Upper lobe of left lung (tissue), 6 donors: ENCODE measurements around the gene FOXR1. TPM values are rescaled to one million over a fixed set of nuclear protein-coding genes. Genes with fewer than 3 reads are reported as not detected.

ENCODE experiments used
- ATAC-seq, 2 donors: fragments of 200-7000 bp; cut with Tn5 transposase; one replicate each; pipeline ENCODE4 v1.9.1; 2022; ENCODE audit warnings: mild to moderate bottlenecking in 2 of 2, moderate library complexity in 2 of 2; ENCODE audit not compliant: low FRiP score in 2 of 2
- DNase-seq, 2 donors: peaks; one replicate each; pipeline ENCODE4 v3.0.0-alpha.2; 2019 to 2020
- H3K27ac ChIP-seq, 4 donors: fragments of 200-600 bp; sonication (generic); one replicate each; pipeline ENCODE4 v1.5.1; 2016 to 2019
- H3K27me3 ChIP-seq, 4 donors: fragments of 200-600 bp; sonication (generic); one replicate each; pipeline ENCODE4 v1.5.1; 2017 to 2019
- H3K36me3 ChIP-seq, 4 donors: fragments of 200-600 bp; sonication (generic); one replicate each; pipeline ENCODE4 v1.5.1; 2016 to 2019
- H3K4me1 ChIP-seq, 4 donors: fragments of 200-600 bp; sonication (generic); one replicate each; pipeline ENCODE4 v1.5.1; 2018 to 2019
- H3K4me3 ChIP-seq, 4 donors: fragments of 200-600 bp; sonication (generic); one replicate each; pipeline ENCODE4 v1.5.1; 2017 to 2019; ENCODE audit warnings: mild to moderate bottlenecking in 2 of 4, moderate library complexity in 1 of 4
- H3K9me3 ChIP-seq, 4 donors: fragments of 200-600 bp; sonication (generic); one replicate each; pipeline ENCODE4 v1.5.1; 2018 to 2019
- EP300 ChIP-seq, 4 donors: sonication (generic); formaldehyde crosslinking; IDR thresholded peaks; one replicate each; pipeline ENCODE4 v1.5.1; 2017; ENCODE audit warnings: antibody characterized with exemption in 4 of 4, control low read depth in 2 of 4
- POLR2A ChIP-seq, 4 donors: fragments of 450-650 bp; IDR thresholded peaks; one replicate each; pipeline ENCODE4 v1.5.1; 2016 to 2017; ENCODE audit warnings: antibody characterized with exemption in 4 of 4, mild to moderate bottlenecking in 2 of 4
- POLR2AphosphoS5 ChIP-seq, 2 donors: sonication (generic); formaldehyde crosslinking; IDR thresholded peaks; one replicate each; pipeline ENCODE4 v1.5.1; 2017; ENCODE audit warnings: antibody characterized with exemption in 2 of 2
- WGBS, 2 donors: methylation state at CpG; one replicate each; pipeline ENCODE4 v1.1.5; 2017 to 2018; 5-methylcytosine and 5-hydroxymethylcytosine counted together
- total RNA-seq, 6 donors: library from RNA; depleted of rRNA in 4 of 6; stranded (reverse); fragments of >200 nt in 4 of 6; gene quantifications; one replicate each; pipeline versions ENCODE4 v1.1.0 to v1.2.1, GENCODE V29; 2016 to 2021
- TF ChIP-seq, protein P1 (sequence below), 6 experiments: fragments of 450-650 bp in 4 of 6; fragments of 200-600 bp in 2 of 6; sonication (generic) in 2 of 6; IDR thresholded peaks; one replicate each; pipeline ENCODE4 v1.5.1; 2016 to 2019; ENCODE audit warnings: antibody characterized with exemption in 6 of 6
- donor health status: DM: no; HTN: no; CAD: no; lungs with moderate emphysema.
- donor health status: DM: no; HTN: yes; CAD: no; lungs with severe emphysema.

The FOXR1 gene
- total RNA-seq, 6 donors from 2014 or later = not detected

DNA sequence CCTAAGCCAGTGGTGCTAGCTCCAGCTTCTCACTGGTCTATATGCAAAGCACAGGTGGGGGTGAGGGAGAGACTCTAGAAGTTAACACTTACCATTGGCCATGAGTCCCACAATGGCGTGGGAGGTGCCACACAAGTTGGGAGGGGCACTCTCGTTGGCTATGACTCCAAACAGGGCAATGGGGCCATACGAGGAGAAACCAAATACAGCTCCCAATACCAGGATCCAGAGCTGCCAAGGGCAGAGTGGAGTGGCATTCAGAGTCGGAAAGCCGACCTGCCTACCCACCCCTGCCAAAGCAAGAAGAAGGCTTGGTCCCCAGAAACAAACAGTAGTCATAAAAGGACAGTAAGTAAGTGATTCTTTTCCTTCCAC is 53.5 kb downstream of the FOXR1 start:
- DNase-seq (no peak), ATAC-seq (no peak)
- no peaks in the 10 kb centered on the region for H3K9me3 ChIP-seq
- H3K27me3 ChIP-seq = no peaks in the 10 kb centered on the region
- TF ChIP-seq EP300 (IDR thresholded peaks at IDR 0.05) = no peak
- TF ChIP-seq, protein P1, sequence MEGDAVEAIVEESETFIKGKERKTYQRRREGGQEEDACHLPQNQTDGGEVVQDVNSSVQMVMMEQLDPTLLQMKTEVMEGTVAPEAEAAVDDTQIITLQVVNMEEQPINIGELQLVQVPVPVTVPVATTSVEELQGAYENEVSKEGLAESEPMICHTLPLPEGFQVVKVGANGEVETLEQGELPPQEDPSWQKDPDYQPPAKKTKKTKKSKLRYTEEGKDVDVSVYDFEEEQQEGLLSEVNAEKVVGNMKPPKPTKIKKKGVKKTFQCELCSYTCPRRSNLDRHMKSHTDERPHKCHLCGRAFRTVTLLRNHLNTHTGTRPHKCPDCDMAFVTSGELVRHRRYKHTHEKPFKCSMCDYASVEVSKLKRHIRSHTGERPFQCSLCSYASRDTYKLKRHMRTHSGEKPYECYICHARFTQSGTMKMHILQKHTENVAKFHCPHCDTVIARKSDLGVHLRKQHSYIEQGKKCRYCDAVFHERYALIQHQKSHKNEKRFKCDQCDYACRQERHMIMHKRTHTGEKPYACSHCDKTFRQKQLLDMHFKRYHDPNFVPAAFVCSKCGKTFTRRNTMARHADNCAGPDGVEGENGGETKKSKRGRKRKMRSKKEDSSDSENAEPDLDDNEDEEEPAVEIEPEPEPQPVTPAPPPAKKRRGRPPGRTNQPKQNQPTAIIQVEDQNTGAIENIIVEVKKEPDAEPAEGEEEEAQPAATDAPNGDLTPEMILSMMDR (IDR thresholded peaks at IDR 0.05) = no peak
- TF ChIP-seq POLR2AphosphoS5 (IDR thresholded peaks at IDR 0.05) = no peak
- TF ChIP-seq POLR2A (IDR thresholded peaks at IDR 0.05) = no peak
- peak overlapping the region in 1 of 4 donors; percentile 18 for H3K4me3 ChIP-seq
- peak overlapping the region; percentile 35 to 75 (median 68) for H3K27ac ChIP-seq
- H3K36me3 ChIP-seq = peaks cover 5 to 69% (median 29%) of the 10 kb centered on the region in 4 donors
- peaks cover 32 to 48% (median 36%) of the 10 kb centered on the region in 4 donors for H3K4me1 ChIP-seq
- 69 to 79% methylated on average over 5 of the region's 5 CpGs for WGBS, 2 donors

DNA sequence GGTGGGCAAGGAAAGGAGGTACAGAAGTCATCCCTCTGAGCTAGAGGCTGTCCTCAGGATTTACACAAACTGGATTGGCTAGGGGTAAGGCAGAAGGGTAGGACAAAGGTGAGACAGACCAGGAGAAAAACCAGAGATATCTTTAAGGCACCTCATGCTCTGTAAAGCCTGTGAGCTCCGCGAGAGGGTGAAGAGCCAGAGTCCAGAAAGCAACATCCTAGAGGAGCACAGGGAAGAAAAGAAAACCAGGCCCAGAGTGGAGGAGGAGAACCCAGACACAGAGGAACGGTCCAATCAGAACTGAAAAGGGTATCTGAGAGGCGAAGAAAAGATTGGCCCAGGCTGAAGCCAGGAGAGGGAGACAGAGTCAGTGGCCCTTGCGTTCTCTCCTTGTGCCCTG is 54.0 kb downstream of the FOXR1 start:
- H3K27me3 ChIP-seq = no peaks in the 10 kb centered on the region
- TF ChIP-seq POLR2AphosphoS5 (IDR thresholded peaks at IDR 0.05) = no peak
- TF ChIP-seq, protein P1 (IDR thresholded peaks at IDR 0.05) = no peak
- TF ChIP-seq EP300 (IDR thresholded peaks at IDR 0.05) = no peak
- no peak for TF ChIP-seq POLR2A (IDR thresholded peaks at IDR 0.05)
- peaks cover 5 to 69% (median 29%) of the 10 kb centered on the region in 4 donors for H3K36me3 ChIP-seq
- ATAC-seq (no peak), DNase-seq (no peak)
- no peak overlapping the region for H3K4me3 ChIP-seq
- H3K27ac ChIP-seq = peak overlapping the region; percentile 35 to 75 (median 68)
- peaks cover 29 to 45% (median 33%) of the 10 kb centered on the region in 4 donors for H3K4me1 ChIP-seq
- WGBS, 2 donors = 93% methylated on average over 5 of the region's 5 CpGs
- H3K9me3 ChIP-seq = no peaks in the 10 kb centered on the region

DNA sequence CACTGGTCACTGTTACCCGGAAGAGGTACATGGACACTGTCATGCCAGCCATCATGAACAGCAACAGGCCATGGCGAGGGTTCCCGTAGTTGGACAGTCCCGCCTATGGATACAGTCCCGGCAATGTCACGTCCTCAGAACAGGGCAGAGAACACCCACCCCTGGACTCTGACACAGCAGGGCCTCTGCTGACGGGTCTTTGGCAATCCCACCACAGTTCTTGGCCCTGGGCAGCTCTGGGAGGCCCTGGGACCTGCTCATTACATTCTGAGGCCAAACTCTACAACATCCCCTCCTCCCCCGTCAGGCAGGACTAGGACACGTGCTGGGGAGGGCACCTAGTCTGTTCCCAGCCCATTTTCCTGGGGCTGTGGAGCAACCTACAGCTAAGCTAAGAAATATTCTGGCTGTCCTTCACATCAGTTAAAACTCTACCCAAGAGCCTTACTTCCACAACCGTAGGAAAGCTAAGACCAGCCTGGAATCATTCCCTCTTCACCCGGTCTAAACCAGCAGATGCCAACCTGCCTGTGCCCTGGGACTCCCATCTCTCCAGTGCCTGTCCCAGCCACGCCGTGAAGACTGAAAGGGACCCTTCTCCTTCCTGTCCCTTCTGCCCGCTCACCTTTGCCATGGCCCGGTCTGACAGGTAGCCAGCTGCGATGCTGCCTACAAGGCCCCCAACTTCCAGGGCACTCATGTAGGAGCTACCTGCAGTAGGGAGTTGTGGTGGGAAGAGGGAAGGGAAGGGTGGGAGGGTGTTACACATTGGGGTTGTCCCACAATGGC is 54.6 kb downstream of the FOXR1 start:
- H3K27me3 ChIP-seq = no peaks in the 10 kb centered on the region
- peaks cover 26 to 42% (median 30%) of the 10 kb centered on the region in 4 donors for H3K4me1 ChIP-seq
- 87 to 96% methylated on average over 12 to 16 of the region's 16 CpGs for WGBS, 2 donors
- no peak for TF ChIP-seq POLR2A (IDR thresholded peaks at IDR 0.05)
- TF ChIP-seq EP300 (IDR thresholded peaks at IDR 0.05) = no peak
- TF ChIP-seq, protein P1 (IDR thresholded peaks at IDR 0.05) = no peak
- no peak for TF ChIP-seq POLR2AphosphoS5 (IDR thresholded peaks at IDR 0.05)
- no peak overlapping the region for H3K4me3 ChIP-seq
- peak overlapping the region in 3 of 4 donors; percentile 35 to 53 (median 43) for H3K27ac ChIP-seq
- peaks cover 5 to 65% (median 28%) of the 10 kb centered on the region in 4 donors for H3K36me3 ChIP-seq
- no peak for DNase-seq
- no peaks in the 10 kb centered on the region for H3K9me3 ChIP-seq
- ATAC-seq = no peak

DNA sequence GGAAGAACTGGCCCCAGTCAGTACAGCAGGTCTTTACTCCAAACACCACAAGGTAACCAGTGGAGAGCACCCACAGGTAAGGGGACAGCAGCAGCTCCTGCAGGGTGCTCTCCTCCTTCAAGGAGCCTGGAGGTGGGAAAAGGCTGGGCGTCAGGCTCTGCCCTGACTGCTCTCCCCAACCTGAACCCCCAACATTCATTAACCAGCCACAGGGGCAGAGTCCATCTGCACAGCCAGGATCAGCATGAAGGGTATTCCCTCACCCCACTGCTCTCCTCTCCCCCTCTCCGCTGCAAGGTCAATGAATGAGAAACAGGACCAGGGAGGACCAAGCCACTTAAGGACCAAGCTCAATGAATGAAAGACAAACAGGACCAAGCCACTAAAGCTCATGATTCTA is 55.4 kb downstream of the FOXR1 start:
- Histone ChIP-seq H3K27ac (peak overlapping the region in 2 of 4 donors; percentile 23 to 53), H3K27me3 (no peaks in the 10 kb centered on the region), H3K36me3 (peaks cover 5 to 57% (median 24%) of the 10 kb centered on the region in 4 donors), H3K4me3 (no peak overlapping the region), H3K9me3 (no peaks in the 10 kb centered on the region), H3K4me1 (peaks cover 25 to 40% (median 27%) of the 10 kb centered on the region in 4 donors)
- 96 to 100% methylated on average over 2 of the region's 2 CpGs for WGBS, 2 donors
- ATAC-seq (no peak), DNase-seq (no peak)
- TF ChIP-seq POLR2AphosphoS5 (IDR thresholded peaks at IDR 0.05) (no peak), EP300 (IDR thresholded peaks at IDR 0.05) (no peak), POLR2A (IDR thresholded peaks at IDR 0.05) (no peak)

DNA sequence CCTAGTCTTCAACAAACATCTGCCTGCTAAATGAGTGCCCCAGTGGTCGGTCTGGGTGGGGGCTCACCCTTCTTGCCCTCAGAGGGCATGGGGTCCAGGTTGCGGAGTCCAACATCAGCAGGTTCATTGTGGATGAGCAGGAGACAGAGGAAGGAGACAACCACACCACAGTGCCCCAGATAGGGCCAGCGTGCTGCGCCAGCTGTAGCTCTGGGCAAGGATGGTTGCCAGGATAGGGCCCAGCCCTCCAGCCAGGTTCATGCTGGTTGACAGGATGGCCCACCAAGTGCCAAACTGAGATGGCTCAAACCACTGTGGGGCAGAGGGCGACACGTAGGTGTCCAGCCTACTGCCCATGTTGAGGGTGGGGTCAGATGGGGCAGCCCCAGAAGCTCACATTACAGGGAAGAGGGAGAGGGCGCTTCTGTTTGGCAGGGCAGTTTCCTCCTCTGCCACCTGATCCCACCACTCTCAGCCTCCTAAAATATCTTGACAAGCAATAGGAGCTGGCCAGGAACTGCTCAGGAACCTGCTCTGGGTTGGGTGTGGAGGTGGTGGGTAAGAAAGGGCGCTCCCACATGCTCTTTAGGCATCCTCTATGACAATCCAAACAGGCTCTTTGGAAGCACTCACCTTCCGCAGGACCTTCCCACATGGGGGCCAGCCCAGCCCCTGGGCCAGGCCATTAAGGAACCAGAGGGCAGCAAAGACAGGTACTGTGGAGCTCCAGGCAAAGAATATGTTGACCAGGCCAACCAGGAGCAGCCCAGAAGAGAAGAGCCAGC is 56.2 kb downstream of the FOXR1 start:
- Histone ChIP-seq H3K27me3 (no peaks in the 10 kb centered on the region), H3K4me3 (no peak overlapping the region), H3K36me3 (peaks cover 5 to 49% (median 18%) of the 10 kb centered on the region in 4 donors), H3K4me1 (peaks cover 25 to 40% (median 27%) of the 10 kb centered on the region in 4 donors), H3K9me3 (no peaks in the 10 kb centered on the region), H3K27ac (peak overlapping the region in 1 of 4 donors; percentile 6)
- WGBS, 2 donors = 94 to 95% methylated on average over 6 to 9 of the region's 9 CpGs
- ATAC-seq (no peak), DNase-seq (no peak)
- TF ChIP-seq, protein P1 (IDR thresholded peaks at IDR 0.05) = no peak
- TF ChIP-seq EP300 (IDR thresholded peaks at IDR 0.05) (no peak), POLR2A (IDR thresholded peaks at IDR 0.05) (no peak), POLR2AphosphoS5 (IDR thresholded peaks at IDR 0.05) (no peak)
